ENCODE results near the gene MAP7.

GRCh38 chr6:136501096-136501495, 49.1 kb downstream of the MAP7 start:
- TF ChIP-seq POLR2AphosphoS5 (IDR thresholded peaks at IDR 0.05) (no peak), POLR2A (IDR thresholded peaks at IDR 0.05) (no peak)
